Measurements from ENCODE around the gene EHF.

EHF gene

DNA sequence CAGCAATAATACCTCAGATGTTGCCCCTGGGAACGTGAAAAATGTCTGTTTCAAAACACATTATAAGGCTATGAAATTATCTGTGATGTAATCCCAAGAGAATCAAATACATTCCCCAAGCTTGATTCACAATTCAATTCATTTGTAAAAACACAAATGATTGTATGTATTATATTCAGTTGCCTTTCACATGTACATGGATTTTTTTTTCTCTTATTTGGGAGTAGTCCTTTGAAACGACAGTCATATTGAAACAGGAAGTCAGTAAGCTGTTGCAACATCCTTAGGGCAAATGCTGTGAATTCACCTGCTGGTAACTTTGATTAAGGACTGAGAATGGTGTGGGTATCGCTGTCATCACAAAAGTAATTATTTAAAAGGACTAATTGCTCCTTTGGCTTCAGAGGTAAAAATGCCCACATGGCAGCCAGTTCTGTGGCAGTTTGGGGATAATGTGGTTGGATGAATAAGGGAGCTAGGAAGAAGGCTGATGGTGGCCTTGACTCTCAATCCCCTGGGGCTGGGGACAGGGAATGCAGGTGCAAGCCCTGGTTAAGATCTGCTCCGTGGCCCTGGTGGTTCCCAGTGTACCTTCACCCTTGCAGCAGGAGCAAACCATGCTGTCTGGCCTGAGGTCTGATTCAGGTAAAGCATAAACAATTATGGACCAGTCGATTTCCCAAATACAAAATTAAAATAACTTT is 13.2 kb downstream of the EHF start:
- Histone ChIP-seq H3K4me3 (no peak overlapping the region), H3K9ac (ENCODE audit: insufficient read length) (no peak overlapping the region), H3K36me3 (ENCODE audit: insufficient read depth, low read length) (no peaks in the 10 kb centered on the region), H3K9me3 (ENCODE audit: low read depth, low read length) (no peaks in the 10 kb centered on the region), H3K27ac (no peak overlapping the region)
- no peak for DNase-seq (ENCODE audit: low read depth, low spot score)
- TF ChIP-seq EZH2 (IDR thresholded peaks at IDR 0.05) (no peak), FOXP2 (optimal IDR thresholded peaks at IDR 0.05; ENCODE audit: control extremely low read depth, extremely low read length, insufficient read depth) (no peak)

DNA sequence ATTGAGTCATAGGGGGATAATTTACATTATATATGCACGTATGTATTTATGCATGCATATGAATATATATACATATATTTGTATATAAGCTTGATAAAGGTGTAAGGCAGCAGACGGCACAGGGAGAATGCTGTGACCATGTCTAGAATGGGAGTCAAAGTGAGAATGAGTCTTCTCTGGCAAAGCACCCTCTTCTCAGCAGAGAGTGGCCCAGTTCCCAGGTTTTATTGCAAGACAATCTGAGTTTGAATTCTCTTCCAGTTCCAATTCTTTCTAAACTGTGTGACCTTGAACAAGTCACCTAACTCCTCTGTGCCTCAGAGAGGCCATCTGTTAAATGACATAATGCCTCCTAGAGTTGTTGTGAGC is 13.8 kb downstream of the EHF start:
- H3K9ac ChIP-seq (ENCODE audit: insufficient read length): no peak overlapping the region
- H3K36me3 ChIP-seq (ENCODE audit: insufficient read depth, low read length): no peaks in the 10 kb centered on the region
- H3K27ac ChIP-seq: no peak overlapping the region
- TF ChIP-seq POLR2AphosphoS5 (IDR thresholded peaks at IDR 0.05; ENCODE audit: borderline replicate concordance, low read depth, low read length) (no peak), FOXP2 (optimal IDR thresholded peaks at IDR 0.05; ENCODE audit: control extremely low read depth, extremely low read length, insufficient read depth) (no peak), EZH2 (IDR thresholded peaks at IDR 0.05) (no peak)
- DNase-seq (ENCODE audit: low read depth, low spot score): no peak
- H3K9me3 ChIP-seq (ENCODE audit: low read depth, low read length): no peaks in the 10 kb centered on the region
- no peak overlapping the region for H3K4me3 ChIP-seq

- no peak overlapping the region for H3K4me3 ChIP-seq
- H3K36me3 ChIP-seq (ENCODE audit: insufficient read depth, low read length): no peaks in the 10 kb centered on the region
- H3K9me3 ChIP-seq (ENCODE audit: low read depth, low read length): no peaks in the 10 kb centered on the region
- TF ChIP-seq EZH2 (IDR thresholded peaks at IDR 0.05) (no peak), POLR2AphosphoS5 (IDR thresholded peaks at IDR 0.05; ENCODE audit: borderline replicate concordance, low read depth, low read length) (no peak), FOXP2 (optimal IDR thresholded peaks at IDR 0.05; ENCODE audit: control extremely low read depth, extremely low read length, insufficient read depth) (no peak)
- no peak overlapping the region for H3K9ac ChIP-seq (ENCODE audit: insufficient read length)
- DNase-seq (ENCODE audit: low read depth, low spot score): no peak
- no peak overlapping the region for H3K27ac ChIP-seq
These were observed 15.2 kb downstream of the EHF start for GRCh38 chr11:34636127-34636526.

DNA sequence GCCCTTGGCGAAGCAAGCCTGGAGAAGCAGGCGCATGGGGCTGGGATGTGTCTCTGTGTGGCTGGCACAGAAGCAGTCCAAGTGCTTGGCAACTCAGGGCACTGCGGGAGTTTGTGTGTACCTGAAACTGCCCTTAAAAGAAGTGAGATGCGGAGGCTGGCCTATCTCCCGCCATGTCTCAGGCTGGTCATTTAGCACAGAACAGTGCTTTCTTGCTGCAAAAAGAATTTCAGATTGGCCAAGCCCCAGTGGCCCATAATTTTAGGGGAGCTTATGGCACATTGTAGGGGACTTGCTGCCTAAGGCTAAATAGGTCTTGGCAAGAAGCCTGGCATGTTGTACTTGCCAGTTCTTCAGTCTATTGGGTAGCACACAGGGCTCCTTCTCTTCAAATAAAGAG is 16.4 kb downstream of the EHF start:
- TF ChIP-seq FOXP2 (optimal IDR thresholded peaks at IDR 0.05; ENCODE audit: control extremely low read depth, extremely low read length, insufficient read depth) (no peak), POLR2AphosphoS5 (IDR thresholded peaks at IDR 0.05; ENCODE audit: borderline replicate concordance, low read depth, low read length) (no peak), EZH2 (IDR thresholded peaks at IDR 0.05) (no peak)
- no peak for DNase-seq (ENCODE audit: low read depth, low spot score)
- no peak overlapping the region for H3K9ac ChIP-seq (ENCODE audit: insufficient read length)
- H3K27ac ChIP-seq: no peak overlapping the region
- no peaks in the 10 kb centered on the region for H3K9me3 ChIP-seq (ENCODE audit: low read depth, low read length)
- no peaks in the 10 kb centered on the region for H3K36me3 ChIP-seq (ENCODE audit: insufficient read depth, low read length)
- no peak overlapping the region for H3K4me3 ChIP-seq

DNA sequence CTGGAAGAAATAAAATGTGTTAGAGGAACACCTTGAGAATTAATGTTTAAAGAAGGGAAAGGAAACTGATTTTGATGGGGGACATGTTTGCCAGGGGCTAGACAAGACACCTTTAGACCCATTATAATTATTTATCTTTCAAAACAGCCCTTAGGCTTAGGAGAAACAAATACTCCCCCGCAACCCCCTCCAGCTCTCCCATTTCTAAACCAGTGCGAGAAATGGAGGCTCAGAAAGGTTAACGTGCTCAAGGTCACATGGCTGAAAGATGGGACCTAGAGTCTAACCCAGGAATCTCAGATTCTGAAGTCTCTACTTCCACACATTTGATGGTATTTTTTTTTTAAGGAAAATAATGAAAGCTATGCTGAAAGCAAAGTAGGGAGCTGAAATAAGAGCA is 18.0 kb downstream of the EHF start:
- Histone ChIP-seq H3K4me3 (no peak overlapping the region), H3K27ac (no peak overlapping the region), H3K36me3 (ENCODE audit: insufficient read depth, low read length) (no peaks in the 10 kb centered on the region), H3K9ac (ENCODE audit: insufficient read length) (no peak overlapping the region), H3K9me3 (ENCODE audit: low read depth, low read length) (no peaks in the 10 kb centered on the region)
- no peak for DNase-seq (ENCODE audit: low read depth, low spot score)
- TF ChIP-seq FOXP2 (optimal IDR thresholded peaks at IDR 0.05; ENCODE audit: control extremely low read depth, extremely low read length, insufficient read depth) (no peak), EZH2 (IDR thresholded peaks at IDR 0.05) (no peak), POLR2AphosphoS5 (IDR thresholded peaks at IDR 0.05; ENCODE audit: borderline replicate concordance, low read depth, low read length) (no peak)

- H3K9me3 ChIP-seq (ENCODE audit: low read depth, low read length): no peaks in the 10 kb centered on the region
- no peak for DNase-seq (ENCODE audit: low read depth, low spot score)
- H3K27ac ChIP-seq: no peak overlapping the region
- H3K4me3 ChIP-seq: no peak overlapping the region
- no peak for TF ChIP-seq FOXP2 (optimal IDR thresholded peaks at IDR 0.05; ENCODE audit: control extremely low read depth, extremely low read length, insufficient read depth)
- TF ChIP-seq POLR2AphosphoS5 (IDR thresholded peaks at IDR 0.05; ENCODE audit: borderline replicate concordance, low read depth, low read length): no peak
- no peak for TF ChIP-seq EZH2 (IDR thresholded peaks at IDR 0.05)
- H3K9ac ChIP-seq (ENCODE audit: insufficient read length): no peak overlapping the region
- no peaks in the 10 kb centered on the region for H3K36me3 ChIP-seq (ENCODE audit: insufficient read depth, low read length)
These were observed 18.7 kb downstream of the EHF start for GRCh38 chr11:34639545-34639944.

DNA sequence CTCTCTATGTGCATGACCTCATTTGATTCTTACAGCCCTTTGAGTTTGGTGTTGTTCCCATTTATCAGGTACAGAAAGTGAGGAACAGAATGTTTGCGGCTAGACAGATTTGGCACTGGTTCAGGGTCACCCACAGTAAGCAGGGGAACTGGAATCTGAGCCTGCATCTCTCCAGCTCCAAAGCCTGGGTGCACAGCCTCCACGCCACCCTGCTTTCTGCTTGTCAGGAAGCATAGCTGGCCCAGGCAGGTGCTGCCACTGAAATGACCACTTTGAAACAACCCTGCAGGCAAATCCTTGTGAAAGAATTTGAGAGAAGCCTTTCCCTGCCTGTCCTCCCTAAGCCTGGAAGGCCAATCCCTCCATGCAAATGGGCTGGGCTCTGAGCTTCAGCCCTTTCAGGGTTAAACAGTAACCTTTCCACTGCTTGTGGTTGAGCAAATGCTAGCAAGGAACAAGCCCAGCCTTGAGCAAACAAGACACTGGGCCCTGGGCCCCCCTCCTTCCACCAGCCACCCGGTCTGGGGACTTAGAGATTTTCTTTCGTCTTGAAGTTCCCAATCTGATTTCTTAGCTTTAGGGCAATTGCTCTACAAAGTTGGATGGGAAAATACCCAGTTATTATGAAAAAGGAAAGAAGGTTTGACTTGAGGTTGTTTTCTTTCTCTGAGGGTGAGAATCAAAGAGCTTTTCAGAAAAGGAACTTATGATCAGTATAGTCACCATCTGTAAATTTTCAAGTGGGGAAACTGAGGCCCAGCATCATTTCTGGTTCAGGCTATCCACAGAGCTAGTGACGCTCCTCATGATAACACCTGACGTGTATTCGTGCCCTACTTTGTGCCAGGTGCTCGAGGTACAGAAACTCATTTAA is 19.4 kb downstream of the EHF start:
- H3K27ac ChIP-seq: no peak overlapping the region
- H3K9me3 ChIP-seq (ENCODE audit: low read depth, low read length): no peaks in the 10 kb centered on the region
- no peak for DNase-seq (ENCODE audit: low read depth, low spot score)
- TF ChIP-seq FOXP2 (optimal IDR thresholded peaks at IDR 0.05; ENCODE audit: control extremely low read depth, extremely low read length, insufficient read depth) (no peak), POLR2AphosphoS5 (IDR thresholded peaks at IDR 0.05; ENCODE audit: borderline replicate concordance, low read depth, low read length) (no peak), EZH2 (IDR thresholded peaks at IDR 0.05) (no peak)
- H3K4me3 ChIP-seq: no peak overlapping the region
- no peak overlapping the region for H3K9ac ChIP-seq (ENCODE audit: insufficient read length)
- no peaks in the 10 kb centered on the region for H3K36me3 ChIP-seq (ENCODE audit: insufficient read depth, low read length)

DNA sequence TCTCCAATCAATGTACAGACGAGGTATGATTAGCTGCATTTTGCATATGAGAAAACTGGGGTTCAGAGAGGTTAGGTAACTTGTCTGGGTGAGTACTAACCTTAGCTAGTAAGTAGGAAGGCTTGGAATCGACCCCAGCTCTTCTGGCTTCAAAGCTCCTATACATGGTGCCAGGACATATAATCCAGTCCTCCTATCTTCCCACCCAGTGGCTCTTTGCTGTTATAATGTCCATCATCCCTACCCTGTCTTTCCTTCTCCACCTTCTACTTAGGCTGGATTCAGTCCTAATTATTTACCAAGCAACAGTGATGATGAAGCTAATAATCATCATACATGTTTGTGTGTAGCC is 20.0 kb downstream of the EHF start:
- Histone ChIP-seq H3K4me3 (no peak overlapping the region), H3K27ac (no peak overlapping the region), H3K36me3 (ENCODE audit: insufficient read depth, low read length) (no peaks in the 10 kb centered on the region), H3K9ac (ENCODE audit: insufficient read length) (no peak overlapping the region), H3K9me3 (ENCODE audit: low read depth, low read length) (no peaks in the 10 kb centered on the region)
- no peak for TF ChIP-seq EZH2 (IDR thresholded peaks at IDR 0.05)
- no peak for TF ChIP-seq POLR2AphosphoS5 (IDR thresholded peaks at IDR 0.05; ENCODE audit: borderline replicate concordance, low read depth, low read length)
- TF ChIP-seq FOXP2 (optimal IDR thresholded peaks at IDR 0.05; ENCODE audit: control extremely low read depth, extremely low read length, insufficient read depth): no peak
- no peak for DNase-seq (ENCODE audit: low read depth, low spot score)

Measured in SK-N-MC (cell line).